Memory B cell (primary cell): ENCODE data around the gene NPHP4.

ENCODE experiments used
- ATAC-seq: fragments of 150-1000 bp; cut with Tn5 transposase; 2 replicates; pipeline ENCODE4 v1.10.0; 2021; ENCODE audit warnings: low read depth, mild to moderate bottlenecking, moderate library complexity
- DNase-seq, 2 donors: peaks; one replicate each; pipeline ENCODE4 v3.0.0; 2022; ENCODE audit warnings: low spot score in 2 of 2
- H3K27ac Mint-ChIP-seq: one replicate; pipeline ENCODE4 v1.8.0; 2022; ENCODE audit warnings: mild to moderate bottlenecking, moderate library complexity, mixed read lengths
- H3K27me3 Mint-ChIP-seq: one replicate; pipeline ENCODE4 v1.8.0; 2022; ENCODE audit warnings: mixed read lengths
- H3K36me3 Mint-ChIP-seq: one replicate; pipeline ENCODE4 v1.8.0; 2022; ENCODE audit warnings: mild to moderate bottlenecking, mixed read lengths
- H3K4me1 Mint-ChIP-seq: one replicate; pipeline ENCODE4 v1.8.0; 2022; ENCODE audit warnings: mixed read lengths
- H3K4me3 Mint-ChIP-seq: one replicate; pipeline ENCODE4 v1.8.0; 2022; ENCODE audit warnings: mild to moderate bottlenecking, moderate library complexity, mixed read lengths
- H3K9me3 Mint-ChIP-seq: one replicate; pipeline ENCODE4 v1.8.0; 2022; ENCODE audit warnings: mixed read lengths

Gene NPHP4

DNA sequence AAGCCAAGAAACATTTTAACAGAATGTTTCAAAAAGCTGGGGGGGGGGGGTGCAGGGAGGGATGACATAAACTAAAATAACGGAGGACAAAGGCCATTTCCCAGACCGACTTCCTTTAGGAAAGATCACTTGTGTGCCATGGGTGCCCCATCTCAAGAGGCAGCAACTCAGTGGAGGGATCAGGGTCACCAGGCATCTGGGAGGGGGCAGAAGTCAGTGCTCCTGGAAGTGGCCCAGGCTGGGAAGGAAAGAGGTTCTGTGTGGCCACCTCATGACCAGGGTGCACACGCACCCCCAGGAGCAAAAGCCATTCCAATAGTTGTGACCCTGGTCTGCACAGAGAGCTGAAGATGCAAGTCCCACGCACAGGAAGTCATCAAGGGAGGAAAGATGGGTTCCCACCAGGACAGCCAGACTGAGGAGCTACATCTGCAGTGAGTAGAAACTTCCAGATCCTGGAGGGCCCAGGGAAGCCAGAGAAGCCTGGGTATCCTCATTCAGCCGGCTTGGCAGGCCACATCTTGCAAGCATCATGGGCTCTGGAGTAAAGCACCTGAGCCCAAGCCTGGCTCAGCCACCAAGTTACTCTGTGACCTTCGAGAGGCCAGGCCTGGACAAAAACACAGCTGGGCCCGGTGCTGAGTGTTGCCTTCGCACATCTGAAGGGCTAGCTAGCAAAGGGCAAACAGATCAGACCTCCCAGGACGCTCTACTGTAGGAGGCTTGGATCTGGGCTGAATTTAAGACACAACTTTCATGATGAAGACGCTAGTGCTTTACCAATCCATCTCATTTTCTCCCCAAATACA is 36.0 kb downstream of the NPHP4 start:
- Mint-ChIP-seq H3K27ac (no peak overlapping the region), H3K9me3 (peaks cover 2% of the 10 kb centered on the region), H3K36me3 (peaks cover 19% of the 10 kb centered on the region), H3K4me3 (no peak overlapping the region), H3K27me3 (no peaks in the 10 kb centered on the region), H3K4me1 (peaks cover 11% of the 10 kb centered on the region)
- ATAC-seq (no peak), DNase-seq (no peak)

DNA sequence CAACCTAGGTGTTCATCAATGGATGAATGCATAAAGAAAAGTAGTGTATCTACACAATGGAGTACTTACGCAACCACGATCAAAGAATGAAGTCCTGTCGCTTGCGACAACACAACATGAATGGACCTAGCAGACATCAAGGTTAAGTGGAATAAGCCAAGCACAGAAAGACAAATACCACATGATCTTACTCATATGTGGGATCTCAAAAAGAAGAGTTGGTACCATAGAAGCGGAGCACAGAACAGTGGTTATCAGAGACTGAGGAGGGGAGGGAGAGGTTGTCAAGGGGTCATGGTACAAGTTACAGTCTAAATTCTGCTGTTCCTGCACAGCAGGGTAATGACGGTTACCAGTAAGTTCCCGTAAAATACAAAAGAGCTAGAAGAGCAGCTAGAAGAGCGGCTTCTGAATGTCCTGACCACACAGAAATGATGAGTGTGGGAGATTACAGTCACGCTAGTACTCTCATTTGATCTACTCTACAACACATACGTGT is 36.7 kb downstream of the NPHP4 start:
- Mint-ChIP-seq H3K27ac (no peak overlapping the region), H3K27me3 (no peaks in the 10 kb centered on the region), H3K4me3 (no peak overlapping the region), H3K36me3 (peaks cover 12% of the 10 kb centered on the region), H3K9me3 (peaks cover 2% of the 10 kb centered on the region), H3K4me1 (peaks cover 11% of the 10 kb centered on the region)
- ATAC-seq (no peak), DNase-seq (no peak)

DNA sequence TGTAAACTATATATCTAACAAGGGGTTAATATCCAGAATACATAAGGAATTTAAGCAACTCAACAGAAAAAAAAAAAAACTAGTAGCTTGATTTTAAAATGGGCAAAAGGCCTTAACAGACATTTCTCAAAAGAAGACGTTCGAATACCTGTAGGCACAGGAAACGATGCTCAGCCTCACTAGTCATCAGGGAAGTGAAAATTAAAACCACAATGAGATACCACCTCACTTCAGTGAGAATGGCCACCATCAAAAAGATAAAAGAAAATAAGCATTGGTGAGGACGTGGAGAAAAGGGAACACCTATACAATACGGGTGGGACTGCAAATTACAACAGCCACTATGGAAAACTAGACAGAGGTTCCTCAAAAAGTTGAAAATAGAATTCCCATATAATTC is 37.3 kb downstream of the NPHP4 start:
- peaks cover 2% of the 10 kb centered on the region for H3K9me3 Mint-ChIP-seq
- ATAC-seq (peak; percentile 99), DNase-seq (peak in 1 of 2 donors; percentile 18)
- no peaks in the 10 kb centered on the region for H3K27me3 Mint-ChIP-seq
- peaks cover 11% of the 10 kb centered on the region for H3K4me1 Mint-ChIP-seq
- no peak overlapping the region for H3K4me3 Mint-ChIP-seq
- peaks cover 10% of the 10 kb centered on the region for H3K36me3 Mint-ChIP-seq
- peak overlapping the region; percentile 52 for H3K27ac Mint-ChIP-seq

DNA sequence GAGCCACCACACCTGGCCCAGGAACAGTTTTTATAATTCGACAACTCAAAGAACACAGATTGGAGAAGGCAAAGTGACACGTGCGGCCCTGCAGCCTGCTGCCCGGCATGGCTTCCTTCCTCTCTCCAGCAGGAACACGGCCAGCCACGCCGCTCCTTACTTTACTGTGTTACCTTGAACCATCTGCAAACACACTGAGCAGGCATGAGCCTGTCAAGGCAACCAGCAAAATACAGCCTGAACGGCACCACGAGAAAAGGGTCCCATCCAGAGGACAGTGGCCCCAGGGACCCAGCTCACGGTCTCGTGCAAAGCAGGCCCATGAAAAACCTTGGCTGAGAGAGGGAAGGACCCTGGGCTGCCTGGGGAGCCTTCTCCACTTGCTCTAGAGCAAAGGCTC is 38.8 kb downstream of the NPHP4 start:
- H3K9me3 Mint-ChIP-seq = peaks cover 2% of the 10 kb centered on the region
- peaks cover 11% of the 10 kb centered on the region for H3K4me1 Mint-ChIP-seq
- DNase-seq (no peak), ATAC-seq (no peak)
- no peak overlapping the region for H3K4me3 Mint-ChIP-seq
- H3K36me3 Mint-ChIP-seq = peaks cover 15% of the 10 kb centered on the region
- peaks cover 2% of the 10 kb centered on the region for H3K27me3 Mint-ChIP-seq
- no peak overlapping the region for H3K27ac Mint-ChIP-seq

DNA sequence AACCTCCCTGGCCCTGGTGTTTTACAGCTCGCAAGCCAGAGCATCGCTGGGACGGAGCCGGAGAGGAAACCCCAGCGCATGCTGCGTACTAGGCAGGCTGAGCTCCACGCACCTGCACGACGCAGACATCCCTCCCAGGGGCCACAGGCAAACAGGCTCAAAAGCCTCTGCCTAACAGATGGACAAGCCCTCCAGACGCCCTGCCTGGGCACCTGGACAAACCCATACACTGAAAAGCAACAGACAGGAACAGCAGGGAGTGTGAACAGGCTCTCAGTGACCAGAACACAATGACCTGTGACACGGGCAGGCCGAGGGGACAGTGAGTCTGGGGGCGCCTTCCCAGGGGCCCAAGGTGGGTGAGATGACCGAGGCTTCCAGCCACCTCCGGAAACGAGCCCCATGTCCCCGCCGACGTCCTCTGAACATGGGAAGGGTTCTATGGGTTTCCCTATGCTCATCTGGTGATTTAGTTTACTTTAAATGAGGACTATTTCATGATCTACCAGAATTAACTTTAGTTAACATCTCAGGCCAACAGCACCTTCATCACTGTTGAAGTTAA is 40.3 kb downstream of the NPHP4 start:
- H3K27me3 Mint-ChIP-seq = peaks cover 2% of the 10 kb centered on the region

DNA sequence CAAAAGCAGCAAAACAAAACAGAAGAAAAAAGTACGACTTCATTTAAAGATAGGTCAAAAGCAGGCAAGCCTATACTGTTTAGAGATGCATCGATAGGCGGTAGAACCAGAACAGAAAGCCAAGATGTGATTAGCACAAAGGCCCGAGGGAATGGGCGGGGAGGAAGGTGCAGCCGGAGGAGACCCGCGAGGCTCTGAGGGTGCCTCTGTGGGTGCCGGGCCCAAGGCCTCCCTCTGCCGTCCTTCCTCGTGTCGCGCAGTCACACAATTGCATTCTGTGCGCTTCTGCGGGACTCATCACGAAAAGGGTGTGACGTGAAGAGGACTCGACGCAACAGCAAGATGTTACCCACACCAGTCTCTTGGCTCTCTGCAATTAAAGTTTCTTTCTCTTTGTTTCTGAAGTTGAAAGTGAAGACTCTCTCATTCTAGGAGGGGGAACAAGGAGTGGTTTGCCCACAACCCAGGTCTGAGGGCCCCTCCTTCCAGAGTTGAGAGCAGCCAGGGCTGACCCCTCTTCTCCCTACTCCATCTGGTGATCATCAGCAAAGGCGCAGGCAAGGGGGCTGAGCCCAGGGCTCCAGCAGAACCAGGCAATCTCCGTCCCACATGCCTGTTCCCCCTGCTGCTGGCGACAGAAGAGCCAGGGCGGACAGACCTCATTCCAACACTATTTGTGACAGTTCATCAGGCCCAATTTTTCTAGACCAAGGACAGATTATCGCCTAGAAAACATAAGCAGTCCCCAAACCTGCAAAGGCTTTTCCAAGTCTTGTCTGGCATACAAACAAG is 41.0 kb downstream of the NPHP4 start:
- H3K27me3 Mint-ChIP-seq = peaks cover 2% of the 10 kb centered on the region
- DNase-seq (no peak), ATAC-seq (no peak)
- H3K36me3 Mint-ChIP-seq = peaks cover 12% of the 10 kb centered on the region
- H3K4me1 Mint-ChIP-seq = peaks cover 11% of the 10 kb centered on the region
- H3K27ac Mint-ChIP-seq = no peak overlapping the region
- H3K4me3 Mint-ChIP-seq = no peak overlapping the region
- H3K9me3 Mint-ChIP-seq = peaks cover 2% of the 10 kb centered on the region

More for the DNA sequence above, 40.3 kb downstream of the NPHP4 start:
- Mint-ChIP-seq H3K27ac (no peak overlapping the region), H3K36me3 (peaks cover 12% of the 10 kb centered on the region), H3K9me3 (peaks cover 2% of the 10 kb centered on the region), H3K4me1 (peaks cover 11% of the 10 kb centered on the region), H3K4me3 (no peak overlapping the region)
- ATAC-seq (no peak), DNase-seq (no peak)

DNA sequence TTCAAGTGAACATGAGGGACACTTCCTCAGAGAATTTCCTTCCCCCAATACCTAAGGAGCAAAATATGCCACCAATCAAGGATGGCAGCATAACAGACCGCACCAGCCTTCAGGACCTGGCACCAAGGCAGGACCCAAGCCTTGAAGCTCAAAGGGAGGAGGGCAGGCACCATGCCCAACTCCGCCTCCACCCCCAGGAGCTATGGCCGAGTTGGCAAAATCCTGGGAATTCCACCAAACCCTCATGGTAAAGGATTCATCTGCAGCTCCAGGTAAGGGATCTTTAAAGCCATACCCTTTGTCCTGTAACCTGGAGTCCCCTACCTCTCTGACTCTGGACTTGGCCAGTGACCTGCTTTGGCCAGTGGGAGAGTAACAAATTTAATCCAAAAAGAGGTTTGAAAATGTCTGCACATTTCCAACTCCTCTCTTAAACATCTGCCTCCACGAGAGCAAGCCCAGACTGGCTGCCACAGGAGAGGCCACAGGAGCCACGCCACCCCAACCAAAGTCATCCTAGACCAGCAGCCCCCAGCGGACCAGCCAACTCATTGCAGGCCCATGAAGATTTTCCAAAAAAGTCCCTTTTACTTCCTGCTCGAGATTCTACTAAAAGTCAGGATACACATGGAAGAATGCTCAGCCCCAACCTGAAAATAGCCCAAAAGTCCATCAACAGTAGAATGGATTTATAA is 41.9 kb downstream of the NPHP4 start:
- Mint-ChIP-seq H3K4me1 (peaks cover 9% of the 10 kb centered on the region), H3K9me3 (peaks cover 2% of the 10 kb centered on the region), H3K27me3 (peaks cover 2% of the 10 kb centered on the region), H3K4me3 (no peak overlapping the region), H3K27ac (no peak overlapping the region), H3K36me3 (peaks cover 15% of the 10 kb centered on the region)
- no peak for DNase-seq
- ATAC-seq = no peak

DNA sequence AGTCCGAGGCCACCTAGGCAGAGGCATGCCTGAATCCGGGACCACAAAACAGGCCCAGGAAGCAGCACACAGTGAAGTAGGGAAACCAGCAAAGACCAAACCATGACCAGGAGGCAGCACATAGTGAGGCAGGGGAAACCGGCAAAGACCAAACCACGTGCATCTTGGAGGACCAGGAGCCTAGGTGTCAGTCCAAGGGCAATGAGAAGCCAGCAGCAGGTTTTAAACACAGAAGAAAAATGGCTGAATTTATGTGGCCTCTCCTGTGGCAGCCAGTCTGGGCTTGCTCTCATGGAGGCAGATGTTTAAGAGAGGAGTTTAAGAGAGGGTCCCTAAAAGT is 42.5 kb downstream of the NPHP4 start:
- peaks cover 2% of the 10 kb centered on the region for H3K9me3 Mint-ChIP-seq
- no peak overlapping the region for H3K4me3 Mint-ChIP-seq
- peaks cover 4% of the 10 kb centered on the region for H3K4me1 Mint-ChIP-seq
- peaks cover 2% of the 10 kb centered on the region for H3K27me3 Mint-ChIP-seq
- ATAC-seq (no peak), DNase-seq (no peak)
- no peak overlapping the region for H3K27ac Mint-ChIP-seq
- H3K36me3 Mint-ChIP-seq = peaks cover 13% of the 10 kb centered on the region

DNA sequence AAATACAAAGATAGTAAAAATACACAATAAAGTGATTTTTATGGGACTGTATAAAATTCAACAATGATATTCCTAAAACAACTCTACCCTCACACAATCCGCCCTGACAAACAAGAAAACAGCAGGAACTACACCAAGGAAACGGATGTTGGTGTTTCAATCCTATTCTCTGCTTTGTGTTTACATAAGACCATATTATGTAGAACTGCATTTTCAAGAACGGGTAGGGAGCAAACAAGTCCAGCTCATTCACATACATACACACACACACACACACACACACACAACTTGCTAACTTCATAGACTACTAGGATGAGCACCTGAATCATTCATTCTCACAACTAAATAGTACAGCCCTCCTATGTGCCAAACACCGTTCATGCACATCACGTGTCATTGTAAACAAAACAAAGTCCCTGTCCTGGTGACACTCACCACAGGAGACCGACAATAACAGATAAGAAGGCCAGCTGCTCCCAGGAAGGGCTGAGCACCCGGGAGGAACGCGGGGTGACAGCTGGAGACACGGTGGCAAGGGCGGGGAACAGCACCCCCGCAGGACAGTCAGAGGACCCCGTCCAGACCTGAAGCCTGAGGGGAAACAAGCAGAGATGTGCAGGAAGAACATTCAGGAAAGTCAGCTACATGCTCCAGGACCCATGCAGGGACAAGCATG is 43.0 kb downstream of the NPHP4 start:
- H3K36me3 Mint-ChIP-seq = peaks cover 13% of the 10 kb centered on the region
- DNase-seq = no peak

DNA sequence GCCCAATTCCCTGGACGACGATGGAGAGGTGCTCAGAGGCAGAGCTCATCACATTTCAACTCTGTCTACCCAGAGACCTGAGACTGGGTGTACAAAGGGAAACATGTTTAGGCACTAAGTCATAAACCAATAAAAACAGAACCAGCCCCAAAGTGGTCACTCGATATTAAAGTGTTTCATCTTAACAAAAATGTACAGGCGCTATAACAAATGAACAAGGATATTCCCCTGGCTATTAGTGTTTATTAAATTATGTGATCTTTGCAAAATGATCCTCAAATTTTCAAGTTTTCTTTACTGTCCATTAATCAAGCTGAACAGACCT is 43.6 kb downstream of the NPHP4 start:
- Mint-ChIP-seq H3K27ac (no peak overlapping the region), H3K9me3 (no peaks in the 10 kb centered on the region), H3K4me3 (no peak overlapping the region), H3K4me1 (no peaks in the 10 kb centered on the region), H3K27me3 (peaks cover 2% of the 10 kb centered on the region), H3K36me3 (peaks cover 13% of the 10 kb centered on the region)
- DNase-seq (no peak), ATAC-seq (no peak)

More for the DNA sequence above, 43.0 kb downstream of the NPHP4 start:
- Mint-ChIP-seq H3K27ac (no peak overlapping the region), H3K4me3 (no peak overlapping the region), H3K27me3 (peaks cover 2% of the 10 kb centered on the region), H3K4me1 (no peaks in the 10 kb centered on the region), H3K9me3 (no peaks in the 10 kb centered on the region)
- ATAC-seq = no peak

DNA sequence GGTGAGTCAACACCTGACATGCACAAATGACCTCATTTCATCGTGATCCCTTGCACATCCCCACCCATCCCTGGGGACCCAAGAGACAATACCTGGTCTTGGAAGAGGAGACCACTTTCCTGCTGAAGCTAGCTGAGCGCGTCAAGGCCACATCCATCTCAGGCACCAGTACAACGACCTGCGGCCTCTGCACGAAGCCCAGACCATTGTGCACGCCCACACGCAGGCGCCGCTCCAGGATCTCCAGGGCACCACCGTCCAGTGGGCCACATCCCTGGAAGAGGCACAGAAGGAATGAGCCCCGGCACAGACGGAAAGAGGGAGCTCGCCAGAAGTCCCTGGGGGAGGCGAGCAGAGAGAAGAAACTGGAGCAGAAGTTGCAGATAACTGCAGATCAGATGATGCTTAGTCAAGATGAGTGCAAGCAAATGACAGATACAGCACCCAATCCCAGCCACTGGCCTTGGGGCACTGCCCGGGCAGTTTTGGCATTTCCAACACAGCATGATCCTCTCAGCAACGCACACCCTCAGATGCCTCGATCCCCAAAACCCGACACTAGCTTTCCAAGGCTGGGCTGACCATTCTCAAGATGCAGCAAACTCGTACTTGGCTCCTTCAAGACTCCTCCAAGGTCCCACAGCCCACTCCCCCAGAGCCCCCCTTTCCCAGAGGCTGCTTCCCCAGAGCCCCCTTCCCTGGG is 44.1 kb downstream of the NPHP4 start:
- peaks cover 2% of the 10 kb centered on the region for H3K27me3 Mint-ChIP-seq
- H3K4me3 Mint-ChIP-seq = no peak overlapping the region
- H3K36me3 Mint-ChIP-seq = peaks cover 13% of the 10 kb centered on the region
- no peak for ATAC-seq
- H3K4me1 Mint-ChIP-seq = no peaks in the 10 kb centered on the region
- no peak overlapping the region for H3K27ac Mint-ChIP-seq
- DNase-seq = no peak
- no peaks in the 10 kb centered on the region for H3K9me3 Mint-ChIP-seq

DNA sequence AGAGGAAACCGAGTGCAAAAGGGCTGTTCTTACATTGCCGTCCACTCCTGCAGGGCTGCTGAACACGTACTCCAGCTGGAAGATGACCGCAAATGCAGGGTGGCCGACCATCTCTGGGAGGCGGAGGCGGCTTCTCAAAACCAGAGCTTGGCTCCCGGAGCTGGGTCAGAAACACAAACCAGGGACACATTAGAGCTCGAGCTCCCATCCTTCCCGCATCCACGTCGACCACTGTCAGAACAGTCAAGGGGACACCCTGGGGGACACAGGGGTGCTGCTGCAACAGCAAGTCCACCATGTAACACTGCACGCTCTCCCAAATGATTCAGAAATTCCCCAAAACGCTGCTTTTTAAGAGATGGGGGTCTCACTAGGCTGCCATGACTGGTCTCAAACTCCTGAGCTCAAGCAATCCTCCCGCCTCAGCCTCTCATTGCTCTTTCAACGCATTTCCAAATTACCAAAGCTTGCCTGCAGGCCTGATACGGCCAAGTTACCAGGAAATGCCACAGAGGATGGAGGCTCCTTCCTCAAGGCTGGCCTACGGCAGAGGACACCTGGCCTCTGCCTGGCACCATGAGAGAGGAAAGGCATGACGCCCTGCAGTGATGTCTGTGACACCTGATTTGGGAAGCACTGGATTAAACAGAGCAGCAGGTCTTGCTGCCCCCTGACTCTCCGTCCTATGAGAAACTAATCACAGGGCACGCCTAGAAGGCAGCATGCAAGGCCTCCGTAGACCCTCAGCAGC is 45.0 kb downstream of the NPHP4 start:
- no peak overlapping the region for H3K27ac Mint-ChIP-seq
- H3K36me3 Mint-ChIP-seq = peaks cover 13% of the 10 kb centered on the region
- DNase-seq = no peak

More for the DNA sequence above, 45.0 kb downstream of the NPHP4 start:
- ATAC-seq = no peak
- H3K27me3 Mint-ChIP-seq = peaks cover 2% of the 10 kb centered on the region
- no peaks in the 10 kb centered on the region for H3K4me1 Mint-ChIP-seq
- no peaks in the 10 kb centered on the region for H3K9me3 Mint-ChIP-seq
- H3K4me3 Mint-ChIP-seq = no peak overlapping the region
